ENCODE measurements around the gene SCARB1. TPM values are rescaled to one million over a fixed set of nuclear protein-coding genes. Genes with fewer than 3 reads are reported as not detected.

Gene SCARB1
- total and polyA plus RNA-seq, 2 of the 13 experiments (the other 11 are each of a cell fraction or from before 2014, with no cell fraction given): 63.4 to 160 TPM

- TF ChIP-seq ZNF276 (CRISPR knock-in tag; IDR thresholded peaks at IDR 0.05; ENCODE audit: low read depth): no peak; the same call in 1 of the 2 replicates
- TF ChIP-seq ERF (CRISPR knock-in tag; IDR thresholded peaks at IDR 0.05): no peak
- TF ChIP-seq NFKBIZ (CRISPR knock-in tag; IDR thresholded peaks at IDR 0.05): no peak
- no peak for TF ChIP-seq REL (CRISPR knock-in tag; conservative IDR thresholded peaks at IDR 0.05)
- TF ChIP-seq, protein P1, sequence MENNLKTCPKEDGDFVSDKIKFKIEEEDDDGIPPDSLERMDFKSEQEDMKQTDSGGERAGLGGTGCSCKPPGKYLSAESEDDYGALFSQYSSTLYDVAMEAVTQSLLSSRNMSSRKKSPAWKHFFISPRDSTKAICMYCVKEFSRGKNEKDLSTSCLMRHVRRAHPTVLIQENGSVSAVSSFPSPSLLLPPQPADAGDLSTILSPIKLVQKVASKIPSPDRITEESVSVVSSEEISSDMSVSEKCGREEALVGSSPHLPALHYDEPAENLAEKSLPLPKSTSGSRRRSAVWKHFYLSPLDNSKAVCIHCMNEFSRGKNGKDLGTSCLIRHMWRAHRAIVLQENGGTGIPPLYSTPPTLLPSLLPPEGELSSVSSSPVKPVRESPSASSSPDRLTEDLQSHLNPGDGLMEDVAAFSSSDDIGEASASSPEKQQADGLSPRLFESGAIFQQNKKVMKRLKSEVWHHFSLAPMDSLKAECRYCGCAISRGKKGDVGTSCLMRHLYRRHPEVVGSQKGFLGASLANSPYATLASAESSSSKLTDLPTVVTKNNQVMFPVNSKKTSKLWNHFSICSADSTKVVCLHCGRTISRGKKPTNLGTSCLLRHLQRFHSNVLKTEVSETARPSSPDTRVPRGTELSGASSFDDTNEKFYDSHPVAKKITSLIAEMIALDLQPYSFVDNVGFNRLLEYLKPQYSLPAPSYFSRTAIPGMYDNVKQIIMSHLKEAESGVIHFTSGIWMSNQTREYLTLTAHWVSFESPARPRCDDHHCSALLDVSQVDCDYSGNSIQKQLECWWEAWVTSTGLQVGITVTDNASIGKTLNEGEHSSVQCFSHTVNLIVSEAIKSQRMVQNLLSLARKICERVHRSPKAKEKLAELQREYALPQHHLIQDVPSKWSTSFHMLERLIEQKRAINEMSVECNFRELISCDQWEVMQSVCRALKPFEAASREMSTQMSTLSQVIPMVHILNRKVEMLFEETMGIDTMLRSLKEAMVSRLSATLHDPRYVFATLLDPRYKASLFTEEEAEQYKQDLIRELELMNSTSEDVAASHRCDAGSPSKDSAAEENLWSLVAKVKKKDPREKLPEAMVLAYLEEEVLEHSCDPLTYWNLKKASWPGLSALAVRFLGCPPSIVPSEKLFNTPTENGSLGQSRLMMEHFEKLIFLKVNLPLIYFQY (CRISPR knock-in tag; IDR thresholded peaks at IDR 0.05; ENCODE audit: borderline replicate concordance): no peak
- TF ChIP-seq, protein P2, sequence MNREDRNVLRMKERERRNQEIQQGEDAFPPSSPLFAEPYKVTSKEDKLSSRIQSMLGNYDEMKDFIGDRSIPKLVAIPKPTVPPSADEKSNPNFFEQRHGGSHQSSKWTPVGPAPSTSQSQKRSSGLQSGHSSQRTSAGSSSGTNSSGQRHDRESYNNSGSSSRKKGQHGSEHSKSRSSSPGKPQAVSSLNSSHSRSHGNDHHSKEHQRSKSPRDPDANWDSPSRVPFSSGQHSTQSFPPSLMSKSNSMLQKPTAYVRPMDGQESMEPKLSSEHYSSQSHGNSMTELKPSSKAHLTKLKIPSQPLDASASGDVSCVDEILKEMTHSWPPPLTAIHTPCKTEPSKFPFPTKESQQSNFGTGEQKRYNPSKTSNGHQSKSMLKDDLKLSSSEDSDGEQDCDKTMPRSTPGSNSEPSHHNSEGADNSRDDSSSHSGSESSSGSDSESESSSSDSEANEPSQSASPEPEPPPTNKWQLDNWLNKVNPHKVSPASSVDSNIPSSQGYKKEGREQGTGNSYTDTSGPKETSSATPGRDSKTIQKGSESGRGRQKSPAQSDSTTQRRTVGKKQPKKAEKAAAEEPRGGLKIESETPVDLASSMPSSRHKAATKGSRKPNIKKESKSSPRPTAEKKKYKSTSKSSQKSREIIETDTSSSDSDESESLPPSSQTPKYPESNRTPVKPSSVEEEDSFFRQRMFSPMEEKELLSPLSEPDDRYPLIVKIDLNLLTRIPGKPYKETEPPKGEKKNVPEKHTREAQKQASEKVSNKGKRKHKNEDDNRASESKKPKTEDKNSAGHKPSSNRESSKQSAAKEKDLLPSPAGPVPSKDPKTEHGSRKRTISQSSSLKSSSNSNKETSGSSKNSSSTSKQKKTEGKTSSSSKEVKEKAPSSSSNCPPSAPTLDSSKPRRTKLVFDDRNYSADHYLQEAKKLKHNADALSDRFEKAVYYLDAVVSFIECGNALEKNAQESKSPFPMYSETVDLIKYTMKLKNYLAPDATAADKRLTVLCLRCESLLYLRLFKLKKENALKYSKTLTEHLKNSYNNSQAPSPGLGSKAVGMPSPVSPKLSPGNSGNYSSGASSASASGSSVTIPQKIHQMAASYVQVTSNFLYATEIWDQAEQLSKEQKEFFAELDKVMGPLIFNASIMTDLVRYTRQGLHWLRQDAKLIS (CRISPR knock-in tag; IDR thresholded peaks at IDR 0.05): no peak
- TF ChIP-seq ZNF550 (CRISPR knock-in tag; IDR thresholded peaks at IDR 0.05; ENCODE audit: borderline replicate concordance): no peak
- no peak for TF ChIP-seq ATF5 (CRISPR knock-in tag; IDR thresholded peaks at IDR 0.05; ENCODE audit: low read depth)
- TF ChIP-seq, protein P3, sequence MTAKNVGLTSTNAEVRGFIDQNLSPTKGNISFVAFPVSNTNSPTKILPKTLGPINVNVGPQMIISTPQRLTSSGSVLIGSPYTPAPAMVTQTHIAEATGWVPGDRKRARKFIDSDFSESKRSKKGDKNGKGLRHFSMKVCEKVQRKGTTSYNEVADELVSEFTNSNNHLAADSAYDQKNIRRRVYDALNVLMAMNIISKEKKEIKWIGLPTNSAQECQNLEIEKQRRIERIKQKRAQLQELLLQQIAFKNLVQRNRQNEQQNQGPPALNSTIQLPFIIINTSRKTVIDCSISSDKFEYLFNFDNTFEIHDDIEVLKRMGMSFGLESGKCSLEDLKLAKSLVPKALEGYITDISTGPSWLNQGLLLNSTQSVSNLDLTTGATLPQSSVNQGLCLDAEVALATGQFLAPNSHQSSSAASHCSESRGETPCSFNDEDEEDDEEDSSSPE (CRISPR knock-in tag; IDR thresholded peaks at IDR 0.05): no peak
- no peak for TF ChIP-seq YY1 (IDR thresholded peaks at IDR 0.05; ENCODE audit: insufficient read depth, insufficient replicate concordance, low read depth, low read length)
- TF ChIP-seq, protein P4, sequence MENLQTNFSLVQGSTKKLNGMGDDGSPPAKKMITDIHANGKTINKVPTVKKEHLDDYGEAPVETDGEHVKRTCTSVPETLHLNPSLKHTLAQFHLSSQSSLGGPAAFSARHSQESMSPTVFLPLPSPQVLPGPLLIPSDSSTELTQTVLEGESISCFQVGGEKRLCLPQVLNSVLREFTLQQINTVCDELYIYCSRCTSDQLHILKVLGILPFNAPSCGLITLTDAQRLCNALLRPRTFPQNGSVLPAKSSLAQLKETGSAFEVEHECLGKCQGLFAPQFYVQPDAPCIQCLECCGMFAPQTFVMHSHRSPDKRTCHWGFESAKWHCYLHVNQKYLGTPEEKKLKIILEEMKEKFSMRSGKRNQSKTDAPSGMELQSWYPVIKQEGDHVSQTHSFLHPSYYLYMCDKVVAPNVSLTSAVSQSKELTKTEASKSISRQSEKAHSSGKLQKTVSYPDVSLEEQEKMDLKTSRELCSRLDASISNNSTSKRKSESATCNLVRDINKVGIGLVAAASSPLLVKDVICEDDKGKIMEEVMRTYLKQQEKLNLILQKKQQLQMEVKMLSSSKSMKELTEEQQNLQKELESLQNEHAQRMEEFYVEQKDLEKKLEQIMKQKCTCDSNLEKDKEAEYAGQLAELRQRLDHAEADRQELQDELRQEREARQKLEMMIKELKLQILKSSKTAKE (CRISPR knock-in tag; IDR thresholded peaks at IDR 0.05; ENCODE audit: borderline replicate concordance): peak; percentile 49
- no peak for TF ChIP-seq HOXD1 (CRISPR knock-in tag; IDR thresholded peaks at IDR 0.05)
- TF ChIP-seq IKZF4 (CRISPR knock-in tag; IDR thresholded peaks at IDR 0.05; ENCODE audit: borderline replicate concordance, low read depth, not compliant biosample characterization): no peak
- no peak for TF ChIP-seq ZMYM2 (CRISPR knock-in tag; IDR thresholded peaks at IDR 0.05)
Measured at GRCh38 chr12:124828264-124829007, 35.2 kb downstream of the SCARB1 start (continued).
